Suprapubic skin (tissue), 4 donors: ENCODE results near the gene GATAD2B. TPM values are rescaled to one million over a fixed set of nuclear protein-coding genes. Genes with fewer than 3 reads are reported as not detected.
"Not testable (repeated sequence)": the region's sequence is repeated elsewhere in the genome, so short reads cannot be mapped to it uniquely, and the experiment has no call there.

Experiments used
- DNase-seq, 2 donors: peaks; one replicate each; pipeline ENCODE4 v3.0.0-alpha.2; 2019; ENCODE audit warnings: low spot score in 2 of 2
- H3K27ac ChIP-seq: fragments of 200-600 bp; sonication (generic); one replicate; pipeline ENCODE4 v1.5.1; 2019
- H3K27me3 ChIP-seq: fragments of 200-600 bp; sonication (generic); one replicate; pipeline ENCODE4 v1.5.1; 2019
- H3K36me3 ChIP-seq: fragments of 200-600 bp; sonication (generic); one replicate; pipeline ENCODE4 v1.5.1; 2019
- H3K4me1 ChIP-seq: fragments of 200-600 bp; sonication (generic); one replicate; pipeline ENCODE4 v1.5.1; 2019
- H3K4me3 ChIP-seq: fragments of 200-600 bp; sonication (generic); one replicate; pipeline ENCODE4 v1.5.1; 2019; ENCODE audit warnings: mild to moderate bottlenecking
- H3K9me3 ChIP-seq: fragments of 200-600 bp; sonication (generic); one replicate; pipeline ENCODE4 v1.5.1; 2019
- CTCF ChIP-seq, 2 donors: fragments of 200-600 bp in 1 of 2; fragments of 450-650 bp in 1 of 2; sonication (generic) in 1 of 2; IDR thresholded peaks; one replicate each; pipeline ENCODE4 v1.5.1; 2016 to 2019; ENCODE audit warnings: antibody characterized with exemption in 2 of 2, mild to moderate bottlenecking in 1 of 2, moderate library complexity in 1 of 2
- EP300 ChIP-seq: sonication (generic); formaldehyde crosslinking; IDR thresholded peaks from one replicate; pipeline ENCODE4 v1.6.1; 2017; ENCODE audit warnings: antibody characterized with exemption
- POLR2A ChIP-seq, 2 donors: fragments of 450-650 bp; IDR thresholded peaks; one replicate each; pipeline ENCODE4 v1.6.1; 2017; ENCODE audit warnings: antibody characterized with exemption in 2 of 2, mild to moderate bottlenecking in 2 of 2, moderate library complexity in 2 of 2
- POLR2AphosphoS5 ChIP-seq, 3 donors: sonication (generic); formaldehyde crosslinking; IDR thresholded peaks; one replicate each; pipeline ENCODE4 v1.6.1; 2017; ENCODE audit warnings: antibody characterized with exemption in 3 of 3
- WGBS: methylation state at CpG from one replicate; pipeline ENCODE4 v1.1.5; 2018; 5-methylcytosine and 5-hydroxymethylcytosine counted together
- total RNA-seq, 4 donors: library from RNA; depleted of rRNA; stranded (reverse); fragments of >200 nt; gene quantifications; one replicate each; pipeline ENCODE4 v1.1.0, GENCODE V29; 2016

GATAD2B gene
- total RNA-seq, 4 donors from 2014 or later, result 25.5 to 64.5 (median 37.1) TPM

GRCh38 chr1:153845158-153845557, 77.6 kb downstream of the GATAD2B start:
- Histone ChIP-seq H3K9me3 (no peaks in the 10 kb centered on the region), H3K4me1 (peaks cover 7% of the 10 kb centered on the region), H3K27ac (no peak overlapping the region), H3K36me3 (no peaks in the 10 kb centered on the region), H3K4me3 (no peak overlapping the region), H3K27me3 (no peaks in the 10 kb centered on the region)
- DNase-seq, result no peak
- WGBS, result 78% methylated on average over 3 of the region's 3 CpGs
- TF ChIP-seq CTCF (IDR thresholded peaks at IDR 0.05), result no peak
- TF ChIP-seq EP300, result no peak
- no peak for TF ChIP-seq POLR2A (IDR thresholded peaks at IDR 0.05)
- TF ChIP-seq POLR2AphosphoS5 (IDR thresholded peaks at IDR 0.05), result no peak

- 100% methylated on average over 3 of the region's 3 CpGs for WGBS
- not testable (repeated sequence) for H3K27me3 ChIP-seq, H3K36me3 ChIP-seq, H3K9me3 ChIP-seq, H3K4me3 ChIP-seq, DNase-seq, H3K4me1 ChIP-seq, H3K27ac ChIP-seq
Measured at GRCh38 chr1:153844349-153844748, 78.4 kb downstream of the GATAD2B start.

GRCh38 chr1:153842006-153842471, 80.7 kb downstream of the GATAD2B start:
- Histone ChIP-seq H3K4me3 (no peak overlapping the region), H3K36me3 (no peaks in the 10 kb centered on the region), H3K9me3 (no peaks in the 10 kb centered on the region), H3K27me3 (no peaks in the 10 kb centered on the region), H3K4me1 (peaks cover 7% of the 10 kb centered on the region), H3K27ac (no peak overlapping the region)
- DNase-seq, result no peak
- WGBS, result 78% methylated on average over 3 of the region's 3 CpGs
- TF ChIP-seq EP300 (no peak), POLR2A (IDR thresholded peaks at IDR 0.05) (no peak), POLR2AphosphoS5 (IDR thresholded peaks at IDR 0.05) (no peak), CTCF (IDR thresholded peaks at IDR 0.05) (no peak)

GRCh38 chr1:153841463-153841994, 81.2 kb downstream of the GATAD2B start:
- Histone ChIP-seq H3K4me3 (no peak overlapping the region), H3K27ac (no peak overlapping the region), H3K4me1 (peaks cover 7% of the 10 kb centered on the region), H3K36me3 (no peaks in the 10 kb centered on the region), H3K27me3 (no peaks in the 10 kb centered on the region), H3K9me3 (no peaks in the 10 kb centered on the region)
- TF ChIP-seq CTCF (IDR thresholded peaks at IDR 0.05) (no peak), POLR2A (IDR thresholded peaks at IDR 0.05) (no peak)
- DNase-seq, result no peak
- 86% methylated on average over 3 of the region's 3 CpGs for WGBS

- WGBS, result 82% methylated on average over 14 of the region's 14 CpGs
- H3K27ac ChIP-seq, DNase-seq, H3K9me3 ChIP-seq, H3K4me1 ChIP-seq, H3K27me3 ChIP-seq, H3K36me3 ChIP-seq, H3K4me3 ChIP-seq: not testable (repeated sequence)
Measured at GRCh38 chr1:153840774-153841173, 82.0 kb downstream of the GATAD2B start.

GRCh38 chr1:153833968-153834367, 88.8 kb downstream of the GATAD2B start:
- not testable (repeated sequence) for H3K36me3 ChIP-seq, H3K27me3 ChIP-seq
- 86% methylated on average over 8 of the region's 8 CpGs for WGBS

GRCh38 chr1:153833171-153833570, 89.6 kb downstream of the GATAD2B start:
- H3K27ac ChIP-seq, result no peak overlapping the region
- 86% methylated on average over 3 of the region's 3 CpGs for WGBS
- H3K36me3 ChIP-seq, result peaks cover 6% of the 10 kb centered on the region
- TF ChIP-seq POLR2A (IDR thresholded peaks at IDR 0.05), result no peak
- no peak for TF ChIP-seq POLR2AphosphoS5 (IDR thresholded peaks at IDR 0.05)
- TF ChIP-seq EP300, result no peak
- no peak for TF ChIP-seq CTCF (IDR thresholded peaks at IDR 0.05)
- H3K9me3 ChIP-seq, result no peaks in the 10 kb centered on the region
- no peak overlapping the region for H3K4me3 ChIP-seq
- no peaks in the 10 kb centered on the region for H3K4me1 ChIP-seq
- no peak for DNase-seq
- no peaks in the 10 kb centered on the region for H3K27me3 ChIP-seq

More at GRCh38 chr1:153833968-153834367, 88.8 kb downstream of the GATAD2B start:
- not testable (repeated sequence) for H3K4me3 ChIP-seq, DNase-seq, H3K27ac ChIP-seq, H3K9me3 ChIP-seq, H3K4me1 ChIP-seq
